ENCODE results near the gene GALNT13. TPM values are rescaled to one million over a fixed set of nuclear protein-coding genes. Genes with fewer than 3 reads are reported as not detected.

The GALNT13 gene
- total RNA-seq, 1 donor from 2014 or later: 0.19 TPM

DNA sequence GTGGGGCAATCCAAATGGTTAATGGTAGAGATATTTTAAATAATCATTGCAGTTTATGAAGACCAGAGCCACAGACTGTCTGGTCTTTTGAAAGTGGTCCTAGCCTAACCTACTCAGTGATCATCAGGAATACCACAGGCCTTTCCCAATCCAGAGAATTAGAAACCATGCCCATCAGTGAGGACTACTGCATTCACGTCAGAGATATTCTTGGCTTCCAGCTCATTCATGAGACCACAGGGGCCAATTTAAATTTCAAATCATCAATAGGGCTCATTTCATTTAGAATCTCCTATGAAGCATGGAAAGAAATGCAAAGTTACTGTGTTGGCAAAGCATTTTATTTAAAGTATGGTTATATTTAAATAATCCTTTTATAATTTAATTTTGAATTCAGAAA lies 464.5 kb downstream of the GALNT13 start:
- H3K36me3 ChIP-seq: no peaks in the 10 kb centered on the region
- no peak for TF ChIP-seq CTCF (IDR thresholded peaks at IDR 0.05; ENCODE audit: borderline replicate concordance)
- H3K4me1 ChIP-seq: no peaks in the 10 kb centered on the region
- H3K9me3 ChIP-seq (replicated peaks): no peaks in the 10 kb centered on the region
- H3K27ac ChIP-seq (replicated peaks): no peak overlapping the region
- DNase-seq: no peak
- H3K4me3 ChIP-seq: no peak overlapping the region
- no peaks in the 10 kb centered on the region for H3K27me3 ChIP-seq (ENCODE audit: low read depth)
- intact Hi-C loops (cut with micrococcal nuclease): no loop called here

- Histone ChIP-seq H3K4me3 (no peak overlapping the region), H3K9me3 (replicated peaks) (no peaks in the 10 kb centered on the region), H3K27me3 (ENCODE audit: low read depth) (no peaks in the 10 kb centered on the region), H3K4me1 (no peaks in the 10 kb centered on the region), H3K27ac (replicated peaks) (no peak overlapping the region), H3K36me3 (no peaks in the 10 kb centered on the region)
- intact Hi-C loops (cut with micrococcal nuclease): no loop called here
- TF ChIP-seq CTCF (IDR thresholded peaks at IDR 0.05; ENCODE audit: borderline replicate concordance): no peak
- DNase-seq: no peak
Measured at GRCh38 chr2:154338352-154338967, 466.7 kb downstream of the GALNT13 start.

- Histone ChIP-seq H3K27me3 (ENCODE audit: low read depth) (no peaks in the 10 kb centered on the region), H3K4me3 (no peak overlapping the region), H3K4me1 (no peaks in the 10 kb centered on the region), H3K9me3 (replicated peaks) (no peaks in the 10 kb centered on the region), H3K36me3 (no peaks in the 10 kb centered on the region), H3K27ac (replicated peaks) (no peak overlapping the region)
- TF ChIP-seq CTCF (IDR thresholded peaks at IDR 0.05; ENCODE audit: borderline replicate concordance): no peak
- intact Hi-C loops (cut with micrococcal nuclease): no loop called here
- no peak for DNase-seq
Measured at GRCh38 chr2:154343282-154343681, 471.6 kb downstream of the GALNT13 start.

DNA sequence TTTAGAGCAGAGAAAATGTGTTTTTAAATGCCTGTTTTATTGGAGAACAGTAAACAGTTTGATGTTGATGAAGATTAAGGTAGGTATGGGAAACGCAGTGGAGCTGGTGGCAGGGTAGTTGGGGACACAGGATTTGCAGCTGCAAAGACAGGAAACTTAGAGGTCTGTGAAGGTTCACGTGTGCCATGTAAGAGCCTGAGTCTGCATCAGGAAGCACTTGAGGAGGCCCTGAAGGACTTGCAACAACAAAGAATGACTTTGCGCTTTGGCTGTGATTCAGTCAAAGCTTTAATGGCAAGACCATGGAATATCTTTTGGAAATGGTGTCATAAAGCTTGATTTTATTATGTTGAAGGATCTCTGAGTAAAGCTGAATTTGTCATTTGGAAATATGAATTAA lies 479.2 kb downstream of the GALNT13 start:
- intact Hi-C loops (cut with micrococcal nuclease): no loop called here
- H3K9me3 ChIP-seq (replicated peaks): no peaks in the 10 kb centered on the region

DNA sequence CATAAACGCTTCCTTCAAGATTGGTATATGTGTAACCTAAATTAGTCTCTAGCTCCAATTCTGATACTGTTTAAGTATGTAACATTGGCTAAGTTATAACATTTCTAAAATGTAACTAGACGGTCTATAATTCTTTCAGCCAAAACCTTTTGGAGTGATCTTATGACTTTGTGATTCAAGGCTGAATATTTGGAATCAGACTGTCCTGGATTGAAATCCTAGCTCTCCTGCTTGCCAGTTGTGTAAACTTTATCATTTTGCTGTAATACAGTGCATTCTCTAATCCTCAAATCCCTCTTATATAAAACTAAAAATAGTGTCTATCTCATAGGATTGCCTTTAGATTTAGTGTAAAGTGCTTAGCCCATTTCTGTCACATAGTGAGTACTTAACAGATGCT lies 489.6 kb downstream of the GALNT13 start:
- no peak for DNase-seq
- H3K36me3 ChIP-seq: no peaks in the 10 kb centered on the region
- intact Hi-C loops (cut with micrococcal nuclease): no loop called here
- H3K27me3 ChIP-seq (ENCODE audit: low read depth): no peaks in the 10 kb centered on the region
- no peak for TF ChIP-seq CTCF (IDR thresholded peaks at IDR 0.05; ENCODE audit: borderline replicate concordance)
- H3K4me3 ChIP-seq: no peak overlapping the region
- H3K4me1 ChIP-seq: no peaks in the 10 kb centered on the region
- no peak overlapping the region for H3K27ac ChIP-seq (replicated peaks)
- H3K9me3 ChIP-seq (replicated peaks): no peaks in the 10 kb centered on the region

More for the DNA sequence above, 479.2 kb downstream of the GALNT13 start:
- TF ChIP-seq CTCF (IDR thresholded peaks at IDR 0.05; ENCODE audit: borderline replicate concordance): no peak
- Histone ChIP-seq H3K36me3 (no peaks in the 10 kb centered on the region), H3K27ac (replicated peaks) (no peak overlapping the region), H3K4me1 (no peaks in the 10 kb centered on the region), H3K27me3 (ENCODE audit: low read depth) (no peaks in the 10 kb centered on the region), H3K4me3 (no peak overlapping the region)
- DNase-seq: no peak
